A549 (cell line): Measurements from ENCODE around the gene ASZ1. TPM values are rescaled to one million over a fixed set of nuclear protein-coding genes. Genes with fewer than 3 reads are reported as not detected.

Experiments
- ATAC-seq, 2 experiments: fragments of 200-7000 bp in 1 of 2; fragments of >200 bp in 1 of 2; cut with Nextera tagmentation in 1 of 2; cut with Tn5 transposase in 1 of 2; 3 replicates each; pipeline versions ENCODE4 v1.8.0 to v1.9.1; 2018 to 2020; ENCODE audit warnings: mild to moderate bottlenecking in 1 of 2, moderate library complexity in 1 of 2
- CTCF ChIA-PET: fragments of 300-600 bp; sonication (Branson Sonifier 250); formaldehyde crosslinking; extraction: SDS; loops from one replicate; lab custom pipeline; 2021; ENCODE audit warnings: antibody characterized with exemption, inconsistent platforms; lab: Yijun Ruan, JAX
- POLR2A ChIA-PET: fragments of 350-600 bp; formaldehyde crosslinking; extraction: SDS; loops from one replicate; lab custom pipeline; 2021; ENCODE audit warnings: antibody characterized with exemption, inconsistent platforms; lab: Yijun Ruan, JAX
- DNase-seq, 2 experiments: peaks; one replicate each; pipeline versions ENCODE4 v3.0.0 to v3.0.0-alpha.2; 2011 to 2016; ENCODE audit warnings: low read depth in 1 of 2, low spot score in 1 of 2
- FAIRE-seq: peaks from 2 replicates; lab custom pipeline; 2011; peaks lifted over from hg19 to GRCh38; lab: Jason Lieb, UNC
- H3K27ac ChIP-seq, 2 experiments: fragments of >200 bp; sonication (Bioruptor Twin); formaldehyde crosslinking; 3 replicates each; pipeline ENCODE4 v1.5.1; 2016 to 2017
- H3K4me1 ChIP-seq: fragments of >200 bp; sonication (Bioruptor Twin); formaldehyde crosslinking; 3 replicates; pipeline ENCODE4 v1.6.1; 2016
- H3K4me2 ChIP-seq: fragments of >200 bp; sonication (Bioruptor Twin); formaldehyde crosslinking; 3 replicates; pipeline ENCODE4 v1.6.1; 2016
- H3K4me3 ChIP-seq: fragments of >200 bp; sonication (Bioruptor Twin); formaldehyde crosslinking; 3 replicates; pipeline ENCODE4 v1.5.1; 2016
- H3K9me3 ChIP-seq: fragments of >200 bp; sonication (Bioruptor Twin); formaldehyde crosslinking; 3 replicates; pipeline ENCODE4 v1.6.1; 2016
- CHD4 ChIP-seq: fragments of 200-600 bp; sonication (generic); IDR thresholded peaks from 2 replicates; pipeline ENCODE4 v1.6.1; 2016; ENCODE audit warnings: antibody characterized with exemption, mild to moderate bottlenecking, borderline replicate concordance
- EHF ChIP-seq: fragments of 250-450 bp; sonication (Bioruptor Pico); IDR thresholded peaks from 2 replicates; pipeline ENCODE4 v1.5.0; 2020; ENCODE audit warnings: mild to moderate bottlenecking
- ESRRA ChIP-seq: fragments of 150-350 bp; IDR thresholded peaks from 2 replicates; pipeline ENCODE4 v1.6.1; 2014; ENCODE audit warnings: mild to moderate bottlenecking, low read length, borderline replicate concordance
- FOSL2 ChIP-seq, 2 experiments: fragments of 450-650 bp in 1 of 2; fragments of >200 bp in 1 of 2; sonication (Bioruptor Twin) in 1 of 2; formaldehyde crosslinking; IDR thresholded peaks; 2 replicates each; pipeline versions ENCODE4 v1.5.0 to v1.6.1; 2016 to 2020; ENCODE audit warnings: mild to moderate bottlenecking in 1 of 2, moderate library complexity in 1 of 2
- HDAC2 ChIP-seq: fragments of 200-600 bp; sonication (generic); IDR thresholded peaks from 2 replicates; pipeline ENCODE4 v1.6.1; 2016
- HOXB5 ChIP-seq: fragments of 250-450 bp; sonication (Bioruptor Pico); IDR thresholded peaks from 2 replicates; pipeline ENCODE4 v1.5.0; 2020; ENCODE audit warnings: mild to moderate bottlenecking, moderate library complexity
- KDM1A ChIP-seq: fragments of 200-600 bp; sonication (generic); IDR thresholded peaks from 2 replicates; pipeline ENCODE4 v1.6.1; 2016; ENCODE audit warnings: low read depth, mild to moderate bottlenecking
- MAZ ChIP-seq: fragments of 150-350 bp; IDR thresholded peaks from 2 replicates; pipeline ENCODE4 v1.6.1; 2014; ENCODE audit warnings: antibody characterized with exemption, low read depth, low read length, borderline replicate concordance
- MYC ChIP-seq: IDR thresholded peaks from 2 replicates; pipeline ENCODE4 v1.6.1; 2012; ENCODE audit warnings: mild to moderate bottlenecking, inconsistent platforms, low read length, improper control_type of control experiment, borderline replicate concordance
- RAD21 ChIP-seq, 2 experiments: fragments of >200 bp in 1 of 2; sonication (Bioruptor Twin) in 1 of 2; formaldehyde crosslinking in 1 of 2; IDR thresholded peaks in 1 of 2; conservative IDR thresholded peaks in 1 of 2; 2 replicates in 1 of 2; 3 replicates in 1 of 2; pipeline ENCODE4 v1.6.1; 2012 to 2018; ENCODE audit warnings: inconsistent platforms in 1 of 2
- RCOR1 ChIP-seq: fragments of 150-350 bp; IDR thresholded peaks from 2 replicates; pipeline ENCODE4 v1.6.1; 2014; ENCODE audit warnings: antibody characterized with exemption, low read length, low read depth
- RNF2 ChIP-seq: fragments of 200-600 bp; sonication (generic); IDR thresholded peaks from 2 replicates; pipeline ENCODE4 v1.6.1; 2016; ENCODE audit warnings: low read depth, mild to moderate bottlenecking, antibody characterized with exemption, moderate library complexity, borderline replicate concordance
- TP53 ChIP-seq: fragments of 250-450 bp; sonication (Bioruptor Pico); IDR thresholded peaks from 2 replicates; pipeline ENCODE4 v1.5.0; 2021; ENCODE audit warnings: mild to moderate bottlenecking, moderate library complexity
- WGBS: methylation state at CpG from one replicate; pipeline ENCODE4 v1.1.6; 2017; ENCODE audit errors: missing lambda C conversion rate; 5-methylcytosine and 5-hydroxymethylcytosine counted together
- polyA plus RNA-seq, 4 experiments: library from polyadenylated mRNA; depleted of rRNA in 3 of 4; stranded (reverse); fragments of >200 nt; fragmentation: RNase III in 1 of 4; extraction: RNeasy Plus Mini Kit Qiagen cat#74134 plus additional on column Dnase treatment in 1 of 4; gene quantifications; 2 replicates in 3 of 4; 3 replicates in 1 of 4; pipeline ENCODE4 v1.2.3, GENCODE V29; 2011 to 2017
- TF ChIP-seq, protein P1 (sequence below): fragments of >200 bp; sonication (Bioruptor Twin); formaldehyde crosslinking; IDR thresholded peaks from 3 replicates; pipeline ENCODE4 v1.5.1; 2016
- TF ChIP-seq, protein P2 (sequence below): fragments of 200-600 bp; sonication (generic); IDR thresholded peaks from 2 replicates; pipeline ENCODE4 v1.6.1; 2016; ENCODE audit warnings: antibody characterized with exemption, mild to moderate bottlenecking, moderate library complexity
- TF ChIP-seq, protein P3 (sequence below): IDR thresholded peaks from 2 replicates; pipeline ENCODE4 v1.6.1; 2012
- TF ChIP-seq, protein P4 (sequence below): fragments of >200 bp; sonication (Bioruptor Twin); formaldehyde crosslinking; IDR thresholded peaks from 3 replicates; pipeline ENCODE4 v1.6.1; 2016

The ASZ1 gene
- polyA plus RNA-seq, 2 of the 4 experiments (the other 2 are of a cell fraction), result not detected

DNA sequence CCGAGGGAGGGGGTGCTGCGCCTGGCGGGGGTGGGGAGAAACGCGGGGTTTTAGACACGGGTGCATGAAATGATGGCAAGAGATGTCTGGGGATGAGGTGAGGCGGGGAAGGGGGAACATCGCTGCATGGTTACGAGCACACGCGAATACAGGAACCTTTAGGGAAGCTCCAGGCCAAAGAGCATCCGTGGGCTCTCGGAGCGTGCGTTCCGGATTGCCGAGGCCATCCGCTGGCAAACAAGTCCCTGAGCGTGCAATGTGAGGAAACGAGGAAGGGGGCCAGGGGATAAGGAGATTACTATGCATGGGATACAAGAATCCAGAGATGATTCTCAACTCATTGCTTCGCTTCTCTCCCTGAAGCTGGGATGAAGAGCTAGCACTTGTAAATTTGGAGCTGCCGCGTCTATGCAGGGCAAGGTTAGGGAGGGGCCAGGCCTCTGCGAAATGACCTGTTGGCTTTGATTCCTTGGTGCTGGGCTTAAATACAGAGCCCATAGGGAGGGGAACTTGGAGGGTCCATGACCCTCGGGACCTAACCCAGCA lies 103.9 kb downstream of the ASZ1 start:
- 14% methylated on average over 16 of the region's 25 CpGs for WGBS
- peaks cover 10% of the 10 kb centered on the region; the same call in 1 of the 3 replicates for H3K4me1 ChIP-seq
- FAIRE-seq (no peak), DNase-seq (peak in 1 of 2 experiments; percentile 44), ATAC-seq (peak; percentile 54 to 70; a peak in 5 of 6 replicates)
- H3K4me3 ChIP-seq, result peak overlapping the region; percentile 47
- ChIA-PET CTCF (no interaction called here), POLR2A (no interaction called here)
- 0 out of 3 replicates have a peak, but pooled peaks cover 7% of the 10 kb centered on the region for H3K9me3 ChIP-seq
- peak overlapping the region; percentile 99 for H3K4me2 ChIP-seq
- TF ChIP-seq FOSL2 (IDR thresholded peaks at IDR 0.05) (no peak), FOSL2 (CRISPR knock-in tag; IDR thresholded peaks at IDR 0.05) (no peak), ESRRA (no peak), TP53 (no peak), MAZ (no peak), RAD21 (conservative IDR thresholded peaks at IDR 0.05 in 1 of 2, IDR thresholded peaks at IDR 0.05 in 1 of 2) (no peak), RCOR1 (no peak), HOXB5 (CRISPR knock-in tag) (no peak)
- TF ChIP-seq, protein P1, sequence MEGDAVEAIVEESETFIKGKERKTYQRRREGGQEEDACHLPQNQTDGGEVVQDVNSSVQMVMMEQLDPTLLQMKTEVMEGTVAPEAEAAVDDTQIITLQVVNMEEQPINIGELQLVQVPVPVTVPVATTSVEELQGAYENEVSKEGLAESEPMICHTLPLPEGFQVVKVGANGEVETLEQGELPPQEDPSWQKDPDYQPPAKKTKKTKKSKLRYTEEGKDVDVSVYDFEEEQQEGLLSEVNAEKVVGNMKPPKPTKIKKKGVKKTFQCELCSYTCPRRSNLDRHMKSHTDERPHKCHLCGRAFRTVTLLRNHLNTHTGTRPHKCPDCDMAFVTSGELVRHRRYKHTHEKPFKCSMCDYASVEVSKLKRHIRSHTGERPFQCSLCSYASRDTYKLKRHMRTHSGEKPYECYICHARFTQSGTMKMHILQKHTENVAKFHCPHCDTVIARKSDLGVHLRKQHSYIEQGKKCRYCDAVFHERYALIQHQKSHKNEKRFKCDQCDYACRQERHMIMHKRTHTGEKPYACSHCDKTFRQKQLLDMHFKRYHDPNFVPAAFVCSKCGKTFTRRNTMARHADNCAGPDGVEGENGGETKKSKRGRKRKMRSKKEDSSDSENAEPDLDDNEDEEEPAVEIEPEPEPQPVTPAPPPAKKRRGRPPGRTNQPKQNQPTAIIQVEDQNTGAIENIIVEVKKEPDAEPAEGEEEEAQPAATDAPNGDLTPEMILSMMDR, result no peak
- TF ChIP-seq, protein P2, sequence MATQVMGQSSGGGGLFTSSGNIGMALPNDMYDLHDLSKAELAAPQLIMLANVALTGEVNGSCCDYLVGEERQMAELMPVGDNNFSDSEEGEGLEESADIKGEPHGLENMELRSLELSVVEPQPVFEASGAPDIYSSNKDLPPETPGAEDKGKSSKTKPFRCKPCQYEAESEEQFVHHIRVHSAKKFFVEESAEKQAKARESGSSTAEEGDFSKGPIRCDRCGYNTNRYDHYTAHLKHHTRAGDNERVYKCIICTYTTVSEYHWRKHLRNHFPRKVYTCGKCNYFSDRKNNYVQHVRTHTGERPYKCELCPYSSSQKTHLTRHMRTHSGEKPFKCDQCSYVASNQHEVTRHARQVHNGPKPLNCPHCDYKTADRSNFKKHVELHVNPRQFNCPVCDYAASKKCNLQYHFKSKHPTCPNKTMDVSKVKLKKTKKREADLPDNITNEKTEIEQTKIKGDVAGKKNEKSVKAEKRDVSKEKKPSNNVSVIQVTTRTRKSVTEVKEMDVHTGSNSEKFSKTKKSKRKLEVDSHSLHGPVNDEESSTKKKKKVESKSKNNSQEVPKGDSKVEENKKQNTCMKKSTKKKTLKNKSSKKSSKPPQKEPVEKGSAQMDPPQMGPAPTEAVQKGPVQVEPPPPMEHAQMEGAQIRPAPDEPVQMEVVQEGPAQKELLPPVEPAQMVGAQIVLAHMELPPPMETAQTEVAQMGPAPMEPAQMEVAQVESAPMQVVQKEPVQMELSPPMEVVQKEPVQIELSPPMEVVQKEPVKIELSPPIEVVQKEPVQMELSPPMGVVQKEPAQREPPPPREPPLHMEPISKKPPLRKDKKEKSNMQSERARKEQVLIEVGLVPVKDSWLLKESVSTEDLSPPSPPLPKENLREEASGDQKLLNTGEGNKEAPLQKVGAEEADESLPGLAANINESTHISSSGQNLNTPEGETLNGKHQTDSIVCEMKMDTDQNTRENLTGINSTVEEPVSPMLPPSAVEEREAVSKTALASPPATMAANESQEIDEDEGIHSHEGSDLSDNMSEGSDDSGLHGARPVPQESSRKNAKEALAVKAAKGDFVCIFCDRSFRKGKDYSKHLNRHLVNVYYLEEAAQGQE, result no peak
- TF ChIP-seq, protein P3, sequence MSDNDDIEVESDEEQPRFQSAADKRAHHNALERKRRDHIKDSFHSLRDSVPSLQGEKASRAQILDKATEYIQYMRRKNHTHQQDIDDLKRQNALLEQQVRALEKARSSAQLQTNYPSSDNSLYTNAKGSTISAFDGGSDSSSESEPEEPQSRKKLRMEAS, result no peak
- TF ChIP-seq, protein P4, sequence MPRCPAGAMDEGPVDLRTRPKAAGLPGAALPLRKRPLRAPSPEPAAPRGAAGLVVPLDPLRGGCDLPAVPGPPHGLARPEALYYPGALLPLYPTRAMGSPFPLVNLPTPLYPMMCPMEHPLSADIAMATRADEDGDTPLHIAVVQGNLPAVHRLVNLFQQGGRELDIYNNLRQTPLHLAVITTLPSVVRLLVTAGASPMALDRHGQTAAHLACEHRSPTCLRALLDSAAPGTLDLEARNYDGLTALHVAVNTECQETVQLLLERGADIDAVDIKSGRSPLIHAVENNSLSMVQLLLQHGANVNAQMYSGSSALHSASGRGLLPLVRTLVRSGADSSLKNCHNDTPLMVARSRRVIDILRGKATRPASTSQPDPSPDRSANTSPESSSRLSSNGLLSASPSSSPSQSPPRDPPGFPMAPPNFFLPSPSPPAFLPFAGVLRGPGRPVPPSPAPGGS, result no peak
- no peak overlapping the region for H3K27ac ChIP-seq

DNA sequence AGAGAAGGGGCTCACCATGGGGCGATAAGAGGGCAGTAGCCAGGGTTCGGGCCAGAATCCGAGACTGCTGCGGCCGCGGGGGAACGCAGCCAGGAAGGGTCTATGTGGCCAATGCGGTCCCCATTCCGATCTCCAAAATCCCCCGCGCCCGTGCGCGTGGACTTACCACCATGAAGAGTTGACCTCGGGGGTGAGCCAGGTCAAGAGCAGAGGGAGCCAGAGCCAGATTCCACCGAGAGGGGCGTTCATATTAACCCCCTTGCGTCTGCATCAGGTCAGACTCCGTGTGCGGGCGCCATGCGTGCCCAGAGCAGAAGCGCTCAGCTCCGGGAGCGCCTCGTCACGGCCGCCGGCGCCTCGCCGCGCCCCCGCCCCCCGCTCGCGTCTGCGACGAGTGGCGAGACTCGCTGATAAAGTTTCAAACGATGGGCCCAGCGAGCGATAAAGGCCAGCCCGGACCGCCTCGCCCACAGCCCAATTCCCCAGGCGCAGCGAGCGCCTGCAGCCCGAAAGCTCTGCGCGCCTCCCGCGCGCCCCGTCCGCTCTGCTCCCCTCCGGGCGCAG lies 104.5 kb downstream of the ASZ1 start, which contains the start of gene WNT2:
TSS of gene WNT2 (minus strand) at position 318 of the 564 bp plus-strand sequence. CDS start at position 249, 69 bp downstream.
- DNase-seq (peak in 1 of 2 experiments; percentile 6), ATAC-seq (peak; percentile 42 to 64; a peak in 4 of 6 replicates), FAIRE-seq (no peak)
- TF ChIP-seq HDAC2, result peak; percentile 44; the same call in 1 of the 2 replicates
- TF ChIP-seq CHD4, result no peak
- TF ChIP-seq EHF, result no peak
- no peak for TF ChIP-seq TP53
- TF ChIP-seq RNF2, result no peak
- no peak for TF ChIP-seq KDM1A
- TF ChIP-seq MYC, result no peak
- Histone ChIP-seq H3K4me3 (peak within 1 kb of the TSS; percentile 47), H3K27ac (no peak within 1 kb of the TSS), H3K4me1 (peaks cover 10% of the 10 kb centered on the region; the same call in 1 of the 3 replicates), H3K9me3 (0 out of 3 replicates have a peak, but pooled peaks cover 7% of the 10 kb centered on the region), H3K4me2 (peak within 1 kb of the TSS; percentile 99)
- WGBS, result 24% methylated on average over 16 of the region's 60 CpGs
- CTCF ChIA-PET, result interaction anchor here (0.8 kb wide), 1 partner anchor 196 kb away, joined by 3 read pairs; no protein-coding TSS in a partner anchor
- POLR2A ChIA-PET, result no interaction called here
